DND-41 (cell line): ENCODE results near the gene NR2C1.

Experiments used
- ATAC-seq: fragments of 200-7000 bp; cut with Tn5 transposase; 3 replicates; pipeline ENCODE4 v1.9.1; 2021; ENCODE audit warnings: low read depth; ENCODE audit not compliant: insufficient read depth
- DNase-seq: peaks from one replicate; pipeline ENCODE4 v3.0.0-alpha.2; 2020
- H2AFZ ChIP-seq: 2 replicates; pipeline ENCODE4 v1.6.0; 2012; ENCODE audit warnings: low read depth, low read length
- H3K27ac ChIP-seq: 2 replicates; pipeline ENCODE4 v1.5.1; 2012; ENCODE audit warnings: low read length, inconsistent platforms
- H3K27me3 ChIP-seq: fragments of 200-600 bp; sonication (generic); 2 replicates; pipeline ENCODE4 v1.6.0; 2012; ENCODE audit warnings: low read length, mild to moderate bottlenecking, inconsistent platforms; ENCODE audit not compliant: insufficient read depth, poor library complexity
- H3K36me3 ChIP-seq: 2 replicates; pipeline ENCODE4 v1.5.1; 2012; ENCODE audit warnings: low read length, inconsistent platforms; ENCODE audit not compliant: insufficient read depth
- H3K4me1 ChIP-seq: 2 replicates; pipeline ENCODE4 v1.5.1; 2012; ENCODE audit warnings: mild to moderate bottlenecking, low read length; ENCODE audit not compliant: insufficient read depth
- H3K4me2 ChIP-seq: 2 replicates; pipeline ENCODE4 v1.6.0; 2012; ENCODE audit warnings: mild to moderate bottlenecking, moderate library complexity, low read length, inconsistent platforms; ENCODE audit not compliant: insufficient read depth
- H3K4me3 ChIP-seq, 2 experiments: fragments of 200-600 bp in 1 of 2; shearing (Covaris generic) in 1 of 2; 2 replicates each; pipeline ENCODE4 v1.5.1; 2012 to 2016; ENCODE audit warnings: inconsistent platforms in 2 of 2, low read length in 2 of 2, mild to moderate bottlenecking in 2 of 2, low read depth in 1 of 2, moderate library complexity in 1 of 2
- H3K79me2 ChIP-seq: 2 replicates; pipeline ENCODE4 v1.6.0; 2012; ENCODE audit warnings: low read length, inconsistent platforms; ENCODE audit not compliant: insufficient read depth
- H3K9ac ChIP-seq: 2 replicates; pipeline ENCODE4 v1.6.0; 2012; ENCODE audit warnings: low read depth, mild to moderate bottlenecking, inconsistent platforms, low read length, moderate library complexity
- H3K9me3 ChIP-seq: 2 replicates; pipeline ENCODE4 v1.5.1; 2012; ENCODE audit warnings: low read length, moderate library complexity, mild to moderate bottlenecking, inconsistent platforms; ENCODE audit not compliant: insufficient read depth, severe bottlenecking
- H4K20me1 ChIP-seq: 2 replicates; pipeline ENCODE4 v1.6.0; 2012; ENCODE audit warnings: low read length; ENCODE audit not compliant: insufficient read depth
- CTCF ChIP-seq: IDR thresholded peaks from 2 replicates; pipeline ENCODE4 v1.5.1; 2012; ENCODE audit warnings: borderline replicate concordance, low read length, moderate library complexity, mild to moderate bottlenecking; ENCODE audit not compliant: poor library complexity, severe bottlenecking; ENCODE audit errors: extremely low read depth
- EZH2 ChIP-seq: IDR thresholded peaks from 3 replicates; pipeline ENCODE4 v1.6.1; 2012; ENCODE audit warnings: borderline replicate concordance, low read depth, mild to moderate bottlenecking, moderate library complexity, low read length, inconsistent platforms; ENCODE audit not compliant: severe bottlenecking

NR2C1 gene

GRCh38 chr12:95060951-95061350 lies 12.5 kb downstream of the NR2C1 start:
- H3K36me3 ChIP-seq, result peaks cover 91% of the 10 kb centered on the region

GRCh38 chr12:95059984-95060383 lies 13.4 kb downstream of the NR2C1 start:
- TF ChIP-seq CTCF (no peak), EZH2 (no peak)
- H3K36me3 ChIP-seq, result peaks cover 94% of the 10 kb centered on the region
- H2AFZ ChIP-seq, result no peak overlapping the region
- H3K79me2 ChIP-seq, result no peaks in the 10 kb centered on the region; the same call in 1 of the 2 replicates
- no peaks in the 10 kb centered on the region for H3K27me3 ChIP-seq
- H3K4me2 ChIP-seq, result no peak overlapping the region
- no peaks in the 10 kb centered on the region for H3K4me1 ChIP-seq
- H3K4me3 ChIP-seq, result no peak overlapping the region
- H4K20me1 ChIP-seq, result no peaks in the 10 kb centered on the region; the same call in 1 of the 2 replicates
- H3K27ac ChIP-seq, result no peak overlapping the region
- ATAC-seq (no peak), DNase-seq (no peak)
- no peak overlapping the region for H3K9ac ChIP-seq
- no peaks in the 10 kb centered on the region for H3K9me3 ChIP-seq

More at GRCh38 chr12:95060951-95061350, 12.5 kb downstream of the NR2C1 start:
- H3K4me2 ChIP-seq, result no peak overlapping the region
- H2AFZ ChIP-seq, result no peak overlapping the region
- TF ChIP-seq CTCF (no peak), EZH2 (no peak)
- no peak for DNase-seq
- H3K79me2 ChIP-seq, result peaks cover under 1% of the 10 kb centered on the region; the same call in 1 of the 2 replicates
- H4K20me1 ChIP-seq, result no peaks in the 10 kb centered on the region; the same call in 1 of the 2 replicates
- no peaks in the 10 kb centered on the region for H3K27me3 ChIP-seq
- H3K4me3 ChIP-seq, result no peak overlapping the region
- ATAC-seq, result no peak
- H3K9me3 ChIP-seq, result no peaks in the 10 kb centered on the region
- H3K9ac ChIP-seq, result no peak overlapping the region
- H3K27ac ChIP-seq, result no peak overlapping the region
- H3K4me1 ChIP-seq, result no peaks in the 10 kb centered on the region

GRCh38 chr12:95057424-95057823 lies 16.0 kb downstream of the NR2C1 start:
- Histone ChIP-seq H4K20me1 (no peaks in the 10 kb centered on the region), H3K4me1 (no peaks in the 10 kb centered on the region), H3K9me3 (no peaks in the 10 kb centered on the region), H3K4me2 (no peak overlapping the region), H3K79me2 (no peaks in the 10 kb centered on the region), H3K27me3 (no peaks in the 10 kb centered on the region), H3K4me3 (no peak overlapping the region), H3K9ac (no peak overlapping the region), H2AFZ (no peak overlapping the region), H3K36me3 (peaks cover 87% of the 10 kb centered on the region), H3K27ac (no peak overlapping the region)
- DNase-seq, result no peak
- TF ChIP-seq EZH2, result no peak
- no peak for TF ChIP-seq CTCF
- ATAC-seq, result no peak

- TF ChIP-seq CTCF (no peak), EZH2 (no peak)
- Histone ChIP-seq H3K4me3 (no peak overlapping the region), H3K4me2 (no peak overlapping the region), H3K9me3 (no peaks in the 10 kb centered on the region), H3K4me1 (no peaks in the 10 kb centered on the region), H3K36me3 (peaks cover 84% of the 10 kb centered on the region), H3K27ac (no peak overlapping the region), H2AFZ (no peak overlapping the region), H3K79me2 (no peaks in the 10 kb centered on the region), H3K27me3 (no peaks in the 10 kb centered on the region), H3K9ac (no peak overlapping the region), H4K20me1 (no peaks in the 10 kb centered on the region)
- no peak for ATAC-seq
- no peak for DNase-seq
These were observed 18.4 kb downstream of the NR2C1 start for GRCh38 chr12:95055057-95055456.
